ENCODE results near the gene ZNF787. TPM values are rescaled to one million over a fixed set of nuclear protein-coding genes. Genes with fewer than 3 reads are reported as not detected.

The ZNF787 gene
- total and polyA plus RNA-seq, 10 of the 15 experiments (the other 5 are each of a cell fraction or from before 2014, with no cell fraction given), result 0.23 to 39.9 (median 4.1) TPM

DNA sequence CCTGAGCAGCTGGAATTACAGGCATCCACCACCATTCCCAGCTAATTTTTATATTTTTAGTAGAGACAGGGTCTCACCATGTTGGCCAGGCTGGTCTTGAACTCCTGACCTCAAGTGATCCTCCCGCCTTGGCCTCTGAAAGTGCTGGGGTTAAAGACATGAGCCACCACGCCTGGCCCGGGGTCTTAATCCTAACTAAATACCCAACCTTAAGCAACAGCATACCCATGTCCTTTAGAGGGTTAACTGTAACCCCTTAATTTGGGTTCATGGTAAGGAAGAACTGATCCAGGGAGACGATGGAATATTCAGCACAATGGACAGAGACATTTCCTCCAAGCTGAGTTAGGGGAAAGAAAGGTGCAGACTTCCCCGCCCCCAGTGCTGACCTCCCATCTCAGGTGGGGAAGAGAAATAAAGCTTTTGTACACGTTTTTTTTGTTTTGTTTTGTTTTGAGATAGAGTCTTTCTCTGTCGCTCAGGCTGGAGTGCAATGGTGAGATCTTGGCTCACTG lies 46.0 kb upstream of the ZNF787 start:
- intact Hi-C loops (cut with micrococcal nuclease; ENCODE audit: unreplicated experiment), result no loop called here
- no peaks in the 10 kb centered on the region for H3K79me2 ChIP-seq (ENCODE audit: control insufficient read depth, insufficient read depth, low read length)
- no peak overlapping the region for H3K4me2 ChIP-seq (ENCODE audit: control insufficient read depth, insufficient read depth)
- POLR2A ChIA-PET, result no interaction called here
- H3K4me1 ChIP-seq (ENCODE audit: control insufficient read depth, insufficient read depth, low read length), result no peaks in the 10 kb centered on the region
- in situ Hi-C loops (cut with MboI), result loop anchor here (5.0 kb wide), 1 partner anchor 90 kb away; no protein-coding TSS in a partner anchor
- no peak overlapping the region for H3K4me3 ChIP-seq
- CTCF ChIA-PET, result interaction anchor here (1.4 to 1.9 kb wide), 2 partner anchors 101 to 181 kb away, joined by 3 to 6 read pairs; no protein-coding TSS in a partner anchor
- H4K20me1 ChIP-seq (ENCODE audit: control insufficient read depth, insufficient read depth), result no peaks in the 10 kb centered on the region
- H3K27ac ChIP-seq (ENCODE audit: control insufficient read depth, insufficient read depth), result no peak overlapping the region
- no peak for TF ChIP-seq ZBED1 (IDR thresholded peaks at IDR 0.05; ENCODE audit: borderline replicate concordance)
- TF ChIP-seq EP300 (IDR thresholded peaks at IDR 0.05; ENCODE audit: borderline replicate concordance in 1 of 2, control insufficient read depth in 1 of 2, low read depth in 2 of 2, low read length in 2 of 2), result no peak
- no peak for TF ChIP-seq STAT1 (conservative IDR thresholded peaks at IDR 0.05)
- TF ChIP-seq, protein P1, sequence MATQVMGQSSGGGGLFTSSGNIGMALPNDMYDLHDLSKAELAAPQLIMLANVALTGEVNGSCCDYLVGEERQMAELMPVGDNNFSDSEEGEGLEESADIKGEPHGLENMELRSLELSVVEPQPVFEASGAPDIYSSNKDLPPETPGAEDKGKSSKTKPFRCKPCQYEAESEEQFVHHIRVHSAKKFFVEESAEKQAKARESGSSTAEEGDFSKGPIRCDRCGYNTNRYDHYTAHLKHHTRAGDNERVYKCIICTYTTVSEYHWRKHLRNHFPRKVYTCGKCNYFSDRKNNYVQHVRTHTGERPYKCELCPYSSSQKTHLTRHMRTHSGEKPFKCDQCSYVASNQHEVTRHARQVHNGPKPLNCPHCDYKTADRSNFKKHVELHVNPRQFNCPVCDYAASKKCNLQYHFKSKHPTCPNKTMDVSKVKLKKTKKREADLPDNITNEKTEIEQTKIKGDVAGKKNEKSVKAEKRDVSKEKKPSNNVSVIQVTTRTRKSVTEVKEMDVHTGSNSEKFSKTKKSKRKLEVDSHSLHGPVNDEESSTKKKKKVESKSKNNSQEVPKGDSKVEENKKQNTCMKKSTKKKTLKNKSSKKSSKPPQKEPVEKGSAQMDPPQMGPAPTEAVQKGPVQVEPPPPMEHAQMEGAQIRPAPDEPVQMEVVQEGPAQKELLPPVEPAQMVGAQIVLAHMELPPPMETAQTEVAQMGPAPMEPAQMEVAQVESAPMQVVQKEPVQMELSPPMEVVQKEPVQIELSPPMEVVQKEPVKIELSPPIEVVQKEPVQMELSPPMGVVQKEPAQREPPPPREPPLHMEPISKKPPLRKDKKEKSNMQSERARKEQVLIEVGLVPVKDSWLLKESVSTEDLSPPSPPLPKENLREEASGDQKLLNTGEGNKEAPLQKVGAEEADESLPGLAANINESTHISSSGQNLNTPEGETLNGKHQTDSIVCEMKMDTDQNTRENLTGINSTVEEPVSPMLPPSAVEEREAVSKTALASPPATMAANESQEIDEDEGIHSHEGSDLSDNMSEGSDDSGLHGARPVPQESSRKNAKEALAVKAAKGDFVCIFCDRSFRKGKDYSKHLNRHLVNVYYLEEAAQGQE (IDR thresholded peaks at IDR 0.05; ENCODE audit: low read depth, low read length), result peak; percentile 79; the same call in 1 of the 2 replicates
- TF ChIP-seq FOS (IDR thresholded peaks at IDR 0.05; ENCODE audit: borderline replicate concordance, extremely low read depth, insufficient read length), result no peak
- no peak for TF ChIP-seq MYB (IDR thresholded peaks at IDR 0.05; ENCODE audit: borderline replicate concordance, low read depth, low read length)
- no peak for TF ChIP-seq TARDBP (IDR thresholded peaks at IDR 0.05; ENCODE audit: borderline replicate concordance)
- RAD21 ChIA-PET (ENCODE audit: unreplicated experiment), result interaction anchor here (1.5 kb wide), 1 partner anchor 86 kb away, joined by 7 read pairs; no protein-coding TSS in a partner anchor
- whole genome bisulfite sequencing (ENCODE audit: insufficient coverage, insufficient replicate concordance, low lambda C conversion rate, missing lambda C conversion rate), result 28% methylated on average over 7 of the region's 7 CpGs
- no peak overlapping the region for H3K9ac ChIP-seq (ENCODE audit: control insufficient read depth, insufficient read depth, low read length)
- no peak overlapping the region for H2AFZ ChIP-seq (ENCODE audit: control insufficient read depth, low read depth, low read length)
- no peaks in the 10 kb centered on the region for H3K36me3 ChIP-seq (ENCODE audit: control insufficient read depth in 2 of 2, insufficient read depth in 2 of 2, low read length in 1 of 2)
- no TSS peak for BruUV-seq (replicated peaks)
- DNase-seq (ENCODE audit: low read depth, low spot score) (no peak), FAIRE-seq (no peak), ATAC-seq (no peak)
- H3K27me3 ChIP-seq (replicated peaks in 1 of 2; ENCODE audit: control insufficient read depth in 2 of 2, insufficient read depth in 2 of 2, low read length in 1 of 2), result no peaks in the 10 kb centered on the region
- H3K9me3 ChIP-seq (replicated peaks; ENCODE audit: control insufficient read depth, insufficient read depth, low read length), result no peaks in the 10 kb centered on the region
- SMC1A ChIA-PET (ENCODE audit: uncharacterized antibody, unreplicated experiment), result no interaction called here

All from GM12878 (cell line).